Measurements from ENCODE around the gene PPARD. TPM values are rescaled to one million over a fixed set of nuclear protein-coding genes. Genes with fewer than 3 reads are reported as not detected.

PPARD gene
- total RNA-seq, 4 donors from 2014 or later = 17.0 to 42.8 (median 28.2) TPM

GRCh38 chr6:35362200-35362599 lies 19.8 kb downstream of the PPARD start:
- H3K4me1 ChIP-seq = peaks cover 13 to 38% (median 15%) of the 10 kb centered on the region in 3 donors
- 91 to 100% methylated on average over 2 of the region's 2 CpGs for WGBS, 2 donors
- DNase-seq = no peak
- no peaks in the 10 kb centered on the region for H3K27me3 ChIP-seq
- intact Hi-C loops (cut with DNase I) = no loop called here
- no peaks in the 10 kb centered on the region for H3K9me3 ChIP-seq
- no peak overlapping the region for H3K4me3 ChIP-seq
- H3K36me3 ChIP-seq = peaks cover 0 to 5% (median 0%) of the 10 kb centered on the region in 3 donors
- no peak overlapping the region for H3K27ac ChIP-seq
- TF ChIP-seq POLR2A (IDR thresholded peaks at IDR 0.05) = no peak
- TF ChIP-seq, protein P1, sequence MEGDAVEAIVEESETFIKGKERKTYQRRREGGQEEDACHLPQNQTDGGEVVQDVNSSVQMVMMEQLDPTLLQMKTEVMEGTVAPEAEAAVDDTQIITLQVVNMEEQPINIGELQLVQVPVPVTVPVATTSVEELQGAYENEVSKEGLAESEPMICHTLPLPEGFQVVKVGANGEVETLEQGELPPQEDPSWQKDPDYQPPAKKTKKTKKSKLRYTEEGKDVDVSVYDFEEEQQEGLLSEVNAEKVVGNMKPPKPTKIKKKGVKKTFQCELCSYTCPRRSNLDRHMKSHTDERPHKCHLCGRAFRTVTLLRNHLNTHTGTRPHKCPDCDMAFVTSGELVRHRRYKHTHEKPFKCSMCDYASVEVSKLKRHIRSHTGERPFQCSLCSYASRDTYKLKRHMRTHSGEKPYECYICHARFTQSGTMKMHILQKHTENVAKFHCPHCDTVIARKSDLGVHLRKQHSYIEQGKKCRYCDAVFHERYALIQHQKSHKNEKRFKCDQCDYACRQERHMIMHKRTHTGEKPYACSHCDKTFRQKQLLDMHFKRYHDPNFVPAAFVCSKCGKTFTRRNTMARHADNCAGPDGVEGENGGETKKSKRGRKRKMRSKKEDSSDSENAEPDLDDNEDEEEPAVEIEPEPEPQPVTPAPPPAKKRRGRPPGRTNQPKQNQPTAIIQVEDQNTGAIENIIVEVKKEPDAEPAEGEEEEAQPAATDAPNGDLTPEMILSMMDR (IDR thresholded peaks at IDR 0.05) = no peak

DNA sequence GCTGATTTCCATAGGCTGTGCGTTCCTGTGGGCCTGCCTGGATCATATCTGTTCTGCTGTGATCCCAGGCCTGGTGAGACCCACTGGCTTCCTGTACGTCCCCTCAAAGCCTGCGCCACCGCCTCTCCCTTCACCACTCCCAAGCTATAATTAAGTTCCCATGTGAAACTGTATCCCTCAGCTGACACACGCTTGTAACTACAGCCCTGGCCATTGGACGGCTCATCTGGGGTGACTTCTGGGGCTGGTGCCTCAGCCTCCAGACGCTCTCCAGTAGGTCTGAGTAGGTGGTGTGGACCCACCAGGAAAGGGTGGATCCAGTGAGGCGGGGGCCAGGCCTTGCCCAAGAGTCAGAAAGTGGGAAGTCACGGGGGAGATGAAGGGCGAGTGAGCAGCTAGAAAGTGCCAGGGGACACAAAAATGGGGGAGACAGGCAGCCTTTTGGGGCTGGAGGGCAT lies 21.0 kb downstream of the PPARD start:
- no peak overlapping the region for H3K27ac ChIP-seq
- DNase-seq = no peak
- no peak overlapping the region for H3K4me3 ChIP-seq
- WGBS, 2 donors = 85 to 95% methylated on average over 4 to 8 of the region's 10 CpGs
- intact Hi-C loops (cut with DNase I) = no loop called here
- TF ChIP-seq POLR2A (IDR thresholded peaks at IDR 0.05) = no peak
- TF ChIP-seq, protein P1 (IDR thresholded peaks at IDR 0.05) = no peak
- peaks cover 15 to 38% (median 17%) of the 10 kb centered on the region in 3 donors for H3K4me1 ChIP-seq
- no peaks in the 10 kb centered on the region for H3K27me3 ChIP-seq
- no peaks in the 10 kb centered on the region for H3K9me3 ChIP-seq
- H3K36me3 ChIP-seq = no peaks in the 10 kb centered on the region

GRCh38 chr6:35365594-35366203 lies 23.3 kb downstream of the PPARD start:
- intact Hi-C loops (cut with DNase I) = no loop called here
- no peak overlapping the region for H3K27ac ChIP-seq
- H3K36me3 ChIP-seq = no peaks in the 10 kb centered on the region
- no peak overlapping the region for H3K4me3 ChIP-seq
- TF ChIP-seq, protein P1 (IDR thresholded peaks at IDR 0.05) = no peak
- no peak for TF ChIP-seq POLR2A (IDR thresholded peaks at IDR 0.05)
- no peaks in the 10 kb centered on the region for H3K9me3 ChIP-seq
- H3K27me3 ChIP-seq = no peaks in the 10 kb centered on the region
- 66 to 77% methylated on average over 4 to 6 of the region's 6 CpGs for WGBS, 2 donors
- DNase-seq = no peak
- H3K4me1 ChIP-seq = peaks cover 10 to 35% (median 22%) of the 10 kb centered on the region in 3 donors

GRCh38 chr6:35366204-35366596 lies 23.8 kb downstream of the PPARD start:
- TF ChIP-seq POLR2A (IDR thresholded peaks at IDR 0.05) = no peak
- TF ChIP-seq, protein P1 (IDR thresholded peaks at IDR 0.05) = no peak
- intact Hi-C loops (cut with DNase I) = no loop called here
- no peaks in the 10 kb centered on the region for H3K36me3 ChIP-seq

GRCh38 chr6:35367646-35368037 lies 25.3 kb downstream of the PPARD start:
- no peaks in the 10 kb centered on the region for H3K27me3 ChIP-seq
- DNase-seq = no peak
- H3K36me3 ChIP-seq = no peaks in the 10 kb centered on the region
- no peak for TF ChIP-seq POLR2A (IDR thresholded peaks at IDR 0.05)
- TF ChIP-seq, protein P1 (IDR thresholded peaks at IDR 0.05) = no peak
- WGBS, 2 donors = 73 to 81% methylated on average over 3 to 5 of the region's 5 CpGs
- H3K27ac ChIP-seq = no peak overlapping the region
- no peaks in the 10 kb centered on the region for H3K9me3 ChIP-seq
- H3K4me3 ChIP-seq = no peak overlapping the region
- peaks cover 12 to 41% (median 19%) of the 10 kb centered on the region in 3 donors for H3K4me1 ChIP-seq
- intact Hi-C loops (cut with DNase I) = no loop called here

More at GRCh38 chr6:35366204-35366596, 23.8 kb downstream of the PPARD start:
- H3K4me1 ChIP-seq = peaks cover 12 to 35% (median 19%) of the 10 kb centered on the region in 3 donors
- no peak overlapping the region for H3K4me3 ChIP-seq
- H3K9me3 ChIP-seq = no peaks in the 10 kb centered on the region
- no peaks in the 10 kb centered on the region for H3K27me3 ChIP-seq
- no peak for DNase-seq
- H3K27ac ChIP-seq = no peak overlapping the region
